Parathyroid adenoma (tissue), 2 donors: ENCODE measurements around the gene SLITRK5.

ENCODE experiments used
- H2AFZ ChIP-seq: fragments of 300-600 bp; sonication (generic); one replicate; pipeline ENCODE4 v1.7.0; 2017; ENCODE audit warnings: antibody characterized with exemption, mild to moderate bottlenecking
- H3K27ac ChIP-seq: fragments of 300-600 bp; sonication (generic); one replicate; pipeline ENCODE4 v1.7.0; 2017
- H3K27me3 ChIP-seq: fragments of 300-600 bp; sonication (generic); one replicate; pipeline ENCODE4 v1.7.0; 2017; ENCODE audit warnings: low read length; ENCODE audit not compliant: control insufficient read depth, insufficient read depth
- H3K36me3 ChIP-seq: fragments of 300-600 bp; sonication (generic); one replicate; pipeline ENCODE4 v1.7.0; 2017; ENCODE audit warnings: low read length; ENCODE audit not compliant: control insufficient read depth, insufficient read depth
- H3K4me1 ChIP-seq: fragments of 300-600 bp; sonication (generic); one replicate; pipeline ENCODE4 v1.7.0; 2017; ENCODE audit warnings: control low read depth
- H3K4me2 ChIP-seq: fragments of 300-600 bp; sonication (generic); one replicate; pipeline ENCODE4 v1.7.0; 2017; ENCODE audit warnings: low read length
- H3K4me3 ChIP-seq: fragments of 300-600 bp; sonication (generic); one replicate; pipeline ENCODE4 v1.7.0; 2017; ENCODE audit warnings: low read depth, low read length
- H3K79me2 ChIP-seq: fragments of 300-600 bp; sonication (generic); one replicate; pipeline ENCODE4 v1.7.0; 2017; ENCODE audit warnings: control low read depth
- H3K9ac ChIP-seq: fragments of 300-600 bp; sonication (generic); one replicate; pipeline ENCODE4 v1.7.0; 2017; ENCODE audit warnings: mild to moderate bottlenecking
- H3K9me3 ChIP-seq: fragments of 300-600 bp; sonication (generic); one replicate; pipeline ENCODE4 v1.7.0; 2017; ENCODE audit warnings: low read length; ENCODE audit not compliant: control insufficient read depth
- CTCF ChIP-seq: fragments of 300-600 bp; sonication (generic); IDR thresholded peaks from one replicate; pipeline ENCODE4 v1.7.0; 2017; ENCODE audit warnings: antibody characterized with exemption, mild to moderate bottlenecking
- donor health status: primary hyperparathyroidism.

The SLITRK5 gene

DNA sequence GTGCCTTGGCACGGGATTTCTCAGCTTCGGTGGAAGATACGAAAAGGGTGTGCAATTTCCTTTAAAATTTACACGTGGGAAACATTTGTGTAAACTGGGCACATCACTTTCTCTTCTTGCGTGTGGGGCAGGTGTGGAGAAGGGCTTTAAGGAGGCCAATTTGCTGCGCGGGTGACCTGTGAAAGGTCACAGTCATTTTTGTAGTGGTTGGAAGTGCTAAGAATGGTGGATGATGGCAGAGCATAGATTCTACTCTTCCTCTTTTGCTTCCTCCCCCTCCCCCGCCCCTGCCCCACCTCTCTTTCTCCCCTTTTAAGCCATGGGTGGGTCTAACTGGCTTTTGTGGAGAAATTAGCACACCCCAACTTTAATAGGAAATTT is 7.2 kb downstream of the SLITRK5 start:
- no peaks in the 10 kb centered on the region for H3K4me1 ChIP-seq
- no peaks in the 10 kb centered on the region for H3K36me3 ChIP-seq
- H3K4me3 ChIP-seq: peak overlapping the region; percentile 49
- H3K79me2 ChIP-seq: no peaks in the 10 kb centered on the region
- H2AFZ ChIP-seq: peak overlapping the region; percentile 20
- H3K4me2 ChIP-seq: peak overlapping the region; percentile 67
- no peak overlapping the region for H3K27ac ChIP-seq
- TF ChIP-seq CTCF: no peak
- H3K9ac ChIP-seq: no peak overlapping the region
- peaks cover 9% of the 10 kb centered on the region for H3K27me3 ChIP-seq
- no peaks in the 10 kb centered on the region for H3K9me3 ChIP-seq

GRCh38 chr13:87680298-87680697 is 9.1 kb downstream of the SLITRK5 start:
- no peak overlapping the region for H3K4me3 ChIP-seq
- H3K4me1 ChIP-seq: no peaks in the 10 kb centered on the region
- H3K36me3 ChIP-seq: no peaks in the 10 kb centered on the region
- H3K79me2 ChIP-seq: no peaks in the 10 kb centered on the region
- no peak overlapping the region for H3K27ac ChIP-seq
- no peak for TF ChIP-seq CTCF
- no peak overlapping the region for H2AFZ ChIP-seq
- H3K9me3 ChIP-seq: no peaks in the 10 kb centered on the region
- H3K4me2 ChIP-seq: no peak overlapping the region
- H3K27me3 ChIP-seq: peaks cover 9% of the 10 kb centered on the region
- H3K9ac ChIP-seq: no peak overlapping the region

GRCh38 chr13:87684850-87685742 is 13.9 kb downstream of the SLITRK5 start:
- TF ChIP-seq CTCF: no peak
- Histone ChIP-seq H3K4me2 (no peak overlapping the region), H3K79me2 (no peaks in the 10 kb centered on the region), H3K4me1 (no peaks in the 10 kb centered on the region), H3K27ac (no peak overlapping the region), H3K9me3 (no peaks in the 10 kb centered on the region), H3K27me3 (no peaks in the 10 kb centered on the region), H3K9ac (no peak overlapping the region), H2AFZ (no peak overlapping the region), H3K36me3 (no peaks in the 10 kb centered on the region), H3K4me3 (no peak overlapping the region)

- no peaks in the 10 kb centered on the region for H3K36me3 ChIP-seq
- TF ChIP-seq CTCF: no peak
- H3K9ac ChIP-seq: no peak overlapping the region
- no peaks in the 10 kb centered on the region for H3K4me1 ChIP-seq
- no peak overlapping the region for H3K4me2 ChIP-seq
- H3K4me3 ChIP-seq: no peak overlapping the region
- H2AFZ ChIP-seq: no peak overlapping the region
- H3K9me3 ChIP-seq: no peaks in the 10 kb centered on the region
- no peaks in the 10 kb centered on the region for H3K27me3 ChIP-seq
- H3K79me2 ChIP-seq: no peaks in the 10 kb centered on the region
- H3K27ac ChIP-seq: no peak overlapping the region
These were observed 25.3 kb downstream of the SLITRK5 start for GRCh38 chr13:87696458-87696857.

DNA sequence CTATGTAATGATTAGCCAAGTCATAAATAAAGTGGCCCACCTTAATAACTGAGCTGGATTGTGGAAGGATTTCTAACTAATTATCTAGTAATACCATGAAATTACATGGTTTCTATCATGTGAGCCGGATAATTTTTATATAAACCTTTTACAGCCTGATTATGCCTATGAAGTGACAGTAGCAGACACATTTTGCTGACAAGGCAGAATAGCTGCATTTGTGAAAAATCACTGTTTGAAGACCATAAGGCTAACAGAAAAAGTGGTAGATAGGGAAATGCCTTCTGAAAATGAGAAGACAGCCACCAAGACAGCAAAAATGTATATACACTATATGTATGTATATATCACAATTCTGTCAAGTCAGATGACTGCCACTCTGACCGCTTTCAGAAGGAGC is 27.1 kb downstream of the SLITRK5 start:
- Histone ChIP-seq H3K9me3 (no peaks in the 10 kb centered on the region), H3K79me2 (no peaks in the 10 kb centered on the region), H3K27me3 (no peaks in the 10 kb centered on the region), H3K4me1 (no peaks in the 10 kb centered on the region), H3K4me3 (no peak overlapping the region), H3K4me2 (no peak overlapping the region), H3K9ac (no peak overlapping the region), H3K27ac (no peak overlapping the region), H3K36me3 (no peaks in the 10 kb centered on the region), H2AFZ (no peak overlapping the region)
- no peak for TF ChIP-seq CTCF
